ENCODE results near the gene LIAS.

DNA sequence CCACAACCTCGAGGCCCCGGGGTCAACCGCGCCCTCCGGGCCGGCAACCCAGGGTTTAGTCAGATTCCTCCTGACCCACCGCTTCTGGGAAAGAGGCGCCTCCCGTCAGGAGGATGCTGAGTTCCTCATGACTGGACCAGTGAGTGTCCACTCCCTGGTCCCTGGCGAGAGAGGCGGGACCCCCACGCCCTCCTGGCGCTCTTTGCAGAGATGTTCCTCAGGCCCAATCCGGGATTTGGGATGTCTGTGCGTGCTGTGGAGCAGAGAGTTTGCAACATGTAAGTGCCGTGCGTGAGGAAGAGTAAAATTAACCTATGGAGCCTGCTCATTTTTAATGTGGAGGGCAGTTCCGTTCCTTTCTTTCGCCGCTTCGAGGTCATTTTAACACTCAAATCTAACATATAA lies 69.2 kb downstream of the LIAS start:
- TF ChIP-seq, protein P1, sequence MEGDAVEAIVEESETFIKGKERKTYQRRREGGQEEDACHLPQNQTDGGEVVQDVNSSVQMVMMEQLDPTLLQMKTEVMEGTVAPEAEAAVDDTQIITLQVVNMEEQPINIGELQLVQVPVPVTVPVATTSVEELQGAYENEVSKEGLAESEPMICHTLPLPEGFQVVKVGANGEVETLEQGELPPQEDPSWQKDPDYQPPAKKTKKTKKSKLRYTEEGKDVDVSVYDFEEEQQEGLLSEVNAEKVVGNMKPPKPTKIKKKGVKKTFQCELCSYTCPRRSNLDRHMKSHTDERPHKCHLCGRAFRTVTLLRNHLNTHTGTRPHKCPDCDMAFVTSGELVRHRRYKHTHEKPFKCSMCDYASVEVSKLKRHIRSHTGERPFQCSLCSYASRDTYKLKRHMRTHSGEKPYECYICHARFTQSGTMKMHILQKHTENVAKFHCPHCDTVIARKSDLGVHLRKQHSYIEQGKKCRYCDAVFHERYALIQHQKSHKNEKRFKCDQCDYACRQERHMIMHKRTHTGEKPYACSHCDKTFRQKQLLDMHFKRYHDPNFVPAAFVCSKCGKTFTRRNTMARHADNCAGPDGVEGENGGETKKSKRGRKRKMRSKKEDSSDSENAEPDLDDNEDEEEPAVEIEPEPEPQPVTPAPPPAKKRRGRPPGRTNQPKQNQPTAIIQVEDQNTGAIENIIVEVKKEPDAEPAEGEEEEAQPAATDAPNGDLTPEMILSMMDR (IDR thresholded peaks at IDR 0.05; ENCODE audit: low read depth, low read length) = no peak
- no peak for TF ChIP-seq EZH2phosphoT487 (IDR thresholded peaks at IDR 0.05; ENCODE audit: low read depth)
